IPS-18c (cell line): ENCODE results near the gene NELL2.
A peak's percentile ranks its signal among the peaks of the same experiment; 100 is the strongest.
"Not testable (repeated sequence)": the region's sequence is repeated elsewhere in the genome, so short reads cannot be mapped to it uniquely, and the experiment has no call there.

Experiments used
- H3K4me3 ChIP-seq: 2 replicates; pipeline ENCODE4 v1.7.0; 2013; ENCODE audit warnings: low read depth, mild to moderate bottlenecking, low read length, moderate library complexity; ENCODE audit not compliant: insufficient read depth
- H3K9me3 ChIP-seq: one replicate; pipeline ENCODE4 v1.6.1; 2013; ENCODE audit warnings: mild to moderate bottlenecking, low read length, moderate library complexity; ENCODE audit not compliant: control insufficient read depth, insufficient read depth

The NELL2 gene

GRCh38 chr12:44875954-44876543 lies at the start of gene NELL2:
NELL2 (minus strand) TSS chr12:44876315; CDS start chr12:44875869, 446 bp downstream.
- H3K4me3 ChIP-seq: peak within 1 kb of the TSS; percentile 82
- no peaks in the 10 kb centered on the region for H3K9me3 ChIP-seq

GRCh38 chr12:44921736-44922135 lies 45.6 kb upstream of the NELL2 start:
- Histone ChIP-seq H3K4me3 (no peak overlapping the region), H3K9me3 (no peaks in the 10 kb centered on the region)

- no peak overlapping the region for H3K4me3 ChIP-seq
- no peaks in the 10 kb centered on the region for H3K9me3 ChIP-seq
Observed at GRCh38 chr12:44917141-44917540, 41.0 kb upstream of the NELL2 start.

- Histone ChIP-seq H3K4me3 (no peak overlapping the region), H3K9me3 (no peaks in the 10 kb centered on the region)
Observed at GRCh38 chr12:44915958-44916357, 39.8 kb upstream of the NELL2 start.

GRCh38 chr12:44904321-44904720 lies 28.2 kb upstream of the NELL2 start:
- Histone ChIP-seq H3K4me3 (no peak overlapping the region), H3K9me3 (no peaks in the 10 kb centered on the region)

GRCh38 chr12:44898108-44898507 lies 22.0 kb upstream of the NELL2 start:
- not testable (repeated sequence) for H3K9me3 ChIP-seq

GRCh38 chr12:44889926-44890325 lies 13.8 kb upstream of the NELL2 start:
- Histone ChIP-seq H3K9me3 (no peaks in the 10 kb centered on the region), H3K4me3 (no peak overlapping the region)

More at GRCh38 chr12:44898108-44898507, 22.0 kb upstream of the NELL2 start:
- H3K4me3 ChIP-seq: not testable (repeated sequence)

GRCh38 chr12:44889162-44889561 lies 13.0 kb upstream of the NELL2 start:
- no peaks in the 10 kb centered on the region for H3K9me3 ChIP-seq

GRCh38 chr12:44885902-44886301 lies 9.8 kb upstream of the NELL2 start:
- Histone ChIP-seq H3K4me3 (no peak overlapping the region), H3K9me3 (peaks cover 4% of the 10 kb centered on the region)

More at GRCh38 chr12:44889162-44889561, 13.0 kb upstream of the NELL2 start:
- no peak overlapping the region for H3K4me3 ChIP-seq

- no peak overlapping the region for H3K4me3 ChIP-seq
- H3K9me3 ChIP-seq: peaks cover 4% of the 10 kb centered on the region
Observed at GRCh38 chr12:44881197-44881596, 5.1 kb upstream of the NELL2 start.

GRCh38 chr12:44876544-44877410 lies 662 bp upstream of the NELL2 start:
- Histone ChIP-seq H3K9me3 (no peaks in the 10 kb centered on the region), H3K4me3 (peak overlapping the region; percentile 82)

- Histone ChIP-seq H3K9me3 (no peaks in the 10 kb centered on the region), H3K4me3 (peak overlapping the region; percentile 82)
Observed at GRCh38 chr12:44875417-44875953, 630 bp downstream of the NELL2 start.

- H3K4me3 ChIP-seq: peak overlapping the region; percentile 82
- H3K9me3 ChIP-seq: no peaks in the 10 kb centered on the region
Observed at GRCh38 chr12:44874981-44875416, 1.1 kb downstream of the NELL2 start.

- H3K4me3 ChIP-seq: no peak overlapping the region
Observed at GRCh38 chr12:44873898-44874297, 2.2 kb downstream of the NELL2 start.

GRCh38 chr12:44869503-44869902 lies 6.6 kb downstream of the NELL2 start:
- H3K9me3 ChIP-seq: no peaks in the 10 kb centered on the region
- no peak overlapping the region for H3K4me3 ChIP-seq

More at GRCh38 chr12:44873898-44874297, 2.2 kb downstream of the NELL2 start:
- H3K9me3 ChIP-seq: no peaks in the 10 kb centered on the region

- no peak overlapping the region for H3K4me3 ChIP-seq
Observed at GRCh38 chr12:44863867-44864266, 12.2 kb downstream of the NELL2 start.

GRCh38 chr12:44859998-44860689 lies 16.0 kb downstream of the NELL2 start:
- Histone ChIP-seq H3K9me3 (no peaks in the 10 kb centered on the region), H3K4me3 (no peak overlapping the region)

More at GRCh38 chr12:44863867-44864266, 12.2 kb downstream of the NELL2 start:
- H3K9me3 ChIP-seq: no peaks in the 10 kb centered on the region
